Measurements from ENCODE around the gene MIDN. TPM values are rescaled to one million over a fixed set of nuclear protein-coding genes. Genes with fewer than 3 reads are reported as not detected.
A peak's percentile ranks its signal among the peaks of the same experiment; 100 is the strongest.

The MIDN gene
- total and polyA plus RNA-seq, 10 of the 15 experiments (the other 5 are each of a cell fraction or from before 2014, with no cell fraction given), result 0.38 to 51.5 (median 7.2) TPM

DNA sequence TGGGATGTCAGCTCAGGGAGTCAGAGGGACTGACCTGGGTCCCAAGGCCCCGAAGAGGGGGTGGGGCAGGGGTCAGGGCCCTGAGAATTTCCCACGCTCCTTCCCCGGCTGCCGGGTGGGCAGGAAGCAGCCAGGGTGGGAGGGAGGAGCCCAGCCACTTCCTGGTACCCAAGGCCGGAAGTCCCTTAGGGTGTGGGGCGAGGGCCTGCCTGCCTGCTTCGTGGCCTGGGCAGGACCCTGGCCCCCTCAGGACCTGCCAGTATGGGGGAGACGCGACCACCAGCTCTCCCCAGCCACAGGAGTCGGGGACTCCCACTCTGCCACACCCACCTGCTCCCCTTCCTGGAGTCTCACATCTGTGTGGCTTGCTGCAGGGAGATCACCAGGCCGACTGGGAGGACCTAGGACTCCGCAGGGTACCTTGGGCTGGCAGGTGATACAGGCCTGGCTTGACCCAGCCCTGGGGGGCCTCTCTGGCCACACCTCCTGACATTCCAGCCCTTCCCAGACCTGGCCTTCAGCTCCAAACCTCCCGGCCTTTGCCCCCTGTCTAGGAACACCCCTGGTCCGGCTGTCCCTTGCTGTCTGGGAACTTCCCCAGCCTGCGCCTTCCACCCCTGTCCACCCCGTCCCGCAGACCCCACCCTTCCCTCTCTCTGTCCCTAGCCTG lies 11.0 kb downstream of the MIDN start (continued):
- TF ChIP-seq, protein P1, sequence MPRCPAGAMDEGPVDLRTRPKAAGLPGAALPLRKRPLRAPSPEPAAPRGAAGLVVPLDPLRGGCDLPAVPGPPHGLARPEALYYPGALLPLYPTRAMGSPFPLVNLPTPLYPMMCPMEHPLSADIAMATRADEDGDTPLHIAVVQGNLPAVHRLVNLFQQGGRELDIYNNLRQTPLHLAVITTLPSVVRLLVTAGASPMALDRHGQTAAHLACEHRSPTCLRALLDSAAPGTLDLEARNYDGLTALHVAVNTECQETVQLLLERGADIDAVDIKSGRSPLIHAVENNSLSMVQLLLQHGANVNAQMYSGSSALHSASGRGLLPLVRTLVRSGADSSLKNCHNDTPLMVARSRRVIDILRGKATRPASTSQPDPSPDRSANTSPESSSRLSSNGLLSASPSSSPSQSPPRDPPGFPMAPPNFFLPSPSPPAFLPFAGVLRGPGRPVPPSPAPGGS (IDR thresholded peaks at IDR 0.05; ENCODE audit: borderline replicate concordance, insufficient read depth, low read depth, low read length, poor library complexity, severe bottlenecking), result peak; percentile 95
- peak; percentile 45; the same call in 1 of the 2 replicates for TF ChIP-seq MXI1 (IDR thresholded peaks at IDR 0.05; ENCODE audit: low read depth, low read length)
- TF ChIP-seq BACH1 (IDR thresholded peaks at IDR 0.05; ENCODE audit: borderline replicate concordance), result peak; percentile 96
- TF ChIP-seq SP1 (IDR thresholded peaks at IDR 0.05; ENCODE audit: low read depth, low read length), result peak; percentile 29
- TF ChIP-seq, protein P2, sequence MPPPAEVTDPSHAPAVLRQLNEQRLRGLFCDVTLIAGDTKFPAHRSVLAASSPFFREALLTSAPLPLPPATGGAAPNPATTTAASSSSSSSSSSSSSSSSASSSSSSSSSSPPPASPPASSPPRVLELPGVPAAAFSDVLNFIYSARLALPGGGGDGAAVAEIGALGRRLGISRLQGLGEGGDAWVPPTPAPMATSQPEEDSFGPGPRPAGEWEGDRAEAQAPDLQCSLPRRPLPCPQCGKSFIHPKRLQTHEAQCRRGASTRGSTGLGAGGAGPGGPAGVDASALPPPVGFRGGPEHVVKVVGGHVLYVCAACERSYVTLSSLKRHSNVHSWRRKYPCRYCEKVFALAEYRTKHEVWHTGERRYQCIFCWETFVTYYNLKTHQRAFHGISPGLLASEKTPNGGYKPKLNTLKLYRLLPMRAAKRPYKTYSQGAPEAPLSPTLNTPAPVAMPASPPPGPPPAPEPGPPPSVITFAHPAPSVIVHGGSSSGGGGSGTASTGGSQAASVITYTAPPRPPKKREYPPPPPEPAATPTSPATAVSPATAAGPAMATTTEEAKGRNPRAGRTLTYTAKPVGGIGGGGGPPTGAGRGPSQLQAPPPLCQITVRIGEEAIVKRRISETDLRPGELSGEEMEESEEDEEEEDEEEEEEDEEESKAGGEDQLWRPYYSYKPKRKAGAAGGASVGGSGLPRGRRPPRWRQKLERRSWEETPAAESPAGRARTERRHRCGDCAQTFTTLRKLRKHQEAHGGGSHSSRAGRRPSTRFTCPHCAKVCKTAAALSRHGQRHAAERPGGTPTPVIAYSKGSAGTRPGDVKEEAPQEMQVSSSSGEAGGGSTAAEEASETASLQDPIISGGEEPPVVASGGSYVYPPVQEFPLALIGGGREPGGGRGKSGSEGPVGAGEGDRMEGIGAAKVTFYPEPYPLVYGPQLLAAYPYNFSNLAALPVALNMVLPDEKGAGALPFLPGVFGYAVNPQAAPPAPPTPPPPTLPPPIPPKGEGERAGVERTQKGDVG (CRISPR knock-in tag; IDR thresholded peaks at IDR 0.05), result 0 out of 2 replicates have a peak, but pooled peaks have one; percentile 15
- peak in 1 of 2 experiments; percentile 45; a peak in 1 of 3 replicates for TF ChIP-seq EGR1 (IDR thresholded peaks at IDR 0.05; ENCODE audit: borderline replicate concordance in 1 of 2, low read depth in 2 of 2, low read length in 2 of 2)
- TF ChIP-seq, protein P3, sequence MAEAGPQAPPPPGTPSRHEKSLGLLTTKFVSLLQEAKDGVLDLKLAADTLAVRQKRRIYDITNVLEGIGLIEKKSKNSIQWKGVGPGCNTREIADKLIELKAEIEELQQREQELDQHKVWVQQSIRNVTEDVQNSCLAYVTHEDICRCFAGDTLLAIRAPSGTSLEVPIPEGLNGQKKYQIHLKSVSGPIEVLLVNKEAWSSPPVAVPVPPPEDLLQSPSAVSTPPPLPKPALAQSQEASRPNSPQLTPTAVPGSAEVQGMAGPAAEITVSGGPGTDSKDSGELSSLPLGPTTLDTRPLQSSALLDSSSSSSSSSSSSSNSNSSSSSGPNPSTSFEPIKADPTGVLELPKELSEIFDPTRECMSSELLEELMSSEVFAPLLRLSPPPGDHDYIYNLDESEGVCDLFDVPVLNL (IDR thresholded peaks at IDR 0.05; ENCODE audit: low read depth, low read length), result no peak
- no peak for TF ChIP-seq ZZZ3 (IDR thresholded peaks at IDR 0.05; ENCODE audit: control insufficient read depth, insufficient read length, low read depth)
- TF ChIP-seq, protein P4, sequence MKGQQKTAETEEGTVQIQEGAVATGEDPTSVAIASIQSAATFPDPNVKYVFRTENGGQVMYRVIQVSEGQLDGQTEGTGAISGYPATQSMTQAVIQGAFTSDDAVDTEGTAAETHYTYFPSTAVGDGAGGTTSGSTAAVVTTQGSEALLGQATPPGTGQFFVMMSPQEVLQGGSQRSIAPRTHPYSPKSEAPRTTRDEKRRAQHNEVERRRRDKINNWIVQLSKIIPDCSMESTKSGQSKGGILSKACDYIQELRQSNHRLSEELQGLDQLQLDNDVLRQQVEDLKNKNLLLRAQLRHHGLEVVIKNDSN (IDR thresholded peaks at IDR 0.05; ENCODE audit: borderline replicate concordance, extremely low read length, insufficient read depth, low read depth, low read length), result no peak
- peak in 1 of 2 experiments; percentile 84; a peak in 2 of 4 replicates for TF ChIP-seq ETV6 (conservative IDR thresholded peaks at IDR 0.05 in 1 of 2, IDR thresholded peaks at IDR 0.05 in 1 of 2; ENCODE audit: borderline replicate concordance in 1 of 2, low read depth in 1 of 2)
- TF ChIP-seq, protein P5, sequence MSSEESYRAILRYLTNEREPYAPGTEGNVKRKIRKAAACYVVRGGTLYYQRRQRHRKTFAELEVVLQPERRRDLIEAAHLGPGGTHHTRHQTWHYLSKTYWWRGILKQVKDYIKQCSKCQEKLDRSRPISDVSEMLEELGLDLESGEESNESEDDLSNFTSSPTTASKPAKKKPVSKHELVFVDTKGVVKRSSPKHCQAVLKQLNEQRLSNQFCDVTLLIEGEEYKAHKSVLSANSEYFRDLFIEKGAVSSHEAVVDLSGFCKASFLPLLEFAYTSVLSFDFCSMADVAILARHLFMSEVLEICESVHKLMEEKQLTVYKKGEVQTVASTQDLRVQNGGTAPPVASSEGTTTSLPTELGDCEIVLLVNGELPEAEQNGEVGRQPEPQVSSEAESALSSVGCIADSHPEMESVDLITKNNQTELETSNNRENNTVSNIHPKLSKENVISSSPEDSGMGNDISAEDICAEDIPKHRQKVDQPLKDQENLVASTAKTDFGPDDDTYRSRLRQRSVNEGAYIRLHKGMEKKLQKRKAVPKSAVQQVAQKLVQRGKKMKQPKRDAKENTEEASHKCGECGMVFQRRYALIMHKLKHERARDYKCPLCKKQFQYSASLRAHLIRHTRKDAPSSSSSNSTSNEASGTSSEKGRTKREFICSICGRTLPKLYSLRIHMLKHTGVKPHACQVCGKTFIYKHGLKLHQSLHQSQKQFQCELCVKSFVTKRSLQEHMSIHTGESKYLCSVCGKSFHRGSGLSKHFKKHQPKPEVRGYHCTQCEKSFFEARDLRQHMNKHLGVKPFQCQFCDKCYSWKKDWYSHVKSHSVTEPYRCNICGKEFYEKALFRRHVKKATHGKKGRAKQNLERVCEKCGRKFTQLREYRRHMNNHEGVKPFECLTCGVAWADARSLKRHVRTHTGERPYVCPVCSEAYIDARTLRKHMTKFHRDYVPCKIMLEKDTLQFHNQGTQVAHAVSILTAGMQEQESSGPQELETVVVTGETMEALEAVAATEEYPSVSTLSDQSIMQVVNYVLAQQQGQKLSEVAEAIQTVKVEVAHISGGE (CRISPR knock-in tag; IDR thresholded peaks at IDR 0.05), result no peak
- no peak for TF ChIP-seq GABPA (IDR thresholded peaks at IDR 0.05; ENCODE audit: low read depth)
- TF ChIP-seq, protein P6, sequence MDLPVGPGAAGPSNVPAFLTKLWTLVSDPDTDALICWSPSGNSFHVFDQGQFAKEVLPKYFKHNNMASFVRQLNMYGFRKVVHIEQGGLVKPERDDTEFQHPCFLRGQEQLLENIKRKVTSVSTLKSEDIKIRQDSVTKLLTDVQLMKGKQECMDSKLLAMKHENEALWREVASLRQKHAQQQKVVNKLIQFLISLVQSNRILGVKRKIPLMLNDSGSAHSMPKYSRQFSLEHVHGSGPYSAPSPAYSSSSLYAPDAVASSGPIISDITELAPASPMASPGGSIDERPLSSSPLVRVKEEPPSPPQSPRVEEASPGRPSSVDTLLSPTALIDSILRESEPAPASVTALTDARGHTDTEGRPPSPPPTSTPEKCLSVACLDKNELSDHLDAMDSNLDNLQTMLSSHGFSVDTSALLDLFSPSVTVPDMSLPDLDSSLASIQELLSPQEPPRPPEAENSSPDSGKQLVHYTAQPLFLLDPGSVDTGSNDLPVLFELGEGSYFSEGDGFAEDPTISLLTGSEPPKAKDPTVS (IDR thresholded peaks at IDR 0.05; ENCODE audit: low read depth, low read length), result no peak
- TF ChIP-seq IKZF2 (IDR thresholded peaks at IDR 0.05), result peak; percentile 52 to 59; a peak in 3 of 4 replicates
- TF ChIP-seq CREM (IDR thresholded peaks at IDR 0.05; ENCODE audit: low read depth), result no peak

Measured in GM12878 (cell line).